Smooth muscle cell (in vitro differentiated cells): ENCODE data around the gene SLC22A15. TPM values are rescaled to one million over a fixed set of nuclear protein-coding genes. Genes with fewer than 3 reads are reported as not detected.

Experiments
- DNase-seq: peaks from one replicate; lab custom pipeline; 2025; ENCODE audit not compliant: unreplicated experiment; lab: John Stamatoyannopoulos, UW
- H2AFZ ChIP-seq: fragments of 200-600 bp; sonication (generic); 2 replicates; pipeline ENCODE4 v1.6.0; 2016; ENCODE audit warnings: antibody characterized with exemption, low read depth, mild to moderate bottlenecking
- H3F3A ChIP-seq: fragments of 200-600 bp; sonication (generic); 2 replicates; pipeline ENCODE4 v1.6.0; 2017; ENCODE audit warnings: antibody characterized with exemption, low read depth
- H3K27ac ChIP-seq: fragments of 200-600 bp; sonication (generic); 2 replicates; pipeline ENCODE4 v1.5.1; 2016; ENCODE audit warnings: low read depth, mild to moderate bottlenecking
- H3K27me3 ChIP-seq: fragments of 200-600 bp; sonication (generic); 2 replicates; pipeline ENCODE4 v1.6.1; 2016; ENCODE audit warnings: low read depth, mild to moderate bottlenecking
- H3K36me3 ChIP-seq: fragments of 200-600 bp; sonication (generic); 2 replicates; pipeline ENCODE4 v1.5.1; 2016; ENCODE audit warnings: low read depth
- H3K4me1 ChIP-seq: fragments of 200-600 bp; sonication (generic); 2 replicates; pipeline ENCODE4 v1.5.1; 2016; ENCODE audit warnings: low read depth
- H3K4me2 ChIP-seq: fragments of 200-600 bp; sonication (generic); 2 replicates; pipeline ENCODE4 v1.6.0; 2016; ENCODE audit warnings: mild to moderate bottlenecking
- H3K4me3 ChIP-seq: fragments of 200-600 bp; sonication (generic); 2 replicates; pipeline ENCODE4 v1.5.1; 2016; ENCODE audit warnings: mild to moderate bottlenecking
- H3K79me2 ChIP-seq: fragments of 200-600 bp; sonication (generic); 2 replicates; pipeline ENCODE4 v1.6.0; 2016; ENCODE audit warnings: low read depth, mild to moderate bottlenecking
- H3K9ac ChIP-seq: fragments of 200-600 bp; sonication (generic); 2 replicates; pipeline ENCODE4 v1.6.0; 2016; ENCODE audit warnings: low read depth
- H3K9me3 ChIP-seq: fragments of 200-600 bp; sonication (generic); replicated peaks from 2 replicates; pipeline ENCODE4 v1.5.1; 2016; ENCODE audit warnings: low read depth
- H4K20me1 ChIP-seq: fragments of 200-600 bp; sonication (generic); 2 replicates; pipeline ENCODE4 v1.6.0; 2016; ENCODE audit warnings: low read depth
- CTCF ChIP-seq: fragments of 200-600 bp; sonication (generic); IDR thresholded peaks from 2 replicates; pipeline ENCODE4 v1.5.1; 2017; ENCODE audit warnings: borderline replicate concordance, mild to moderate bottlenecking, antibody characterized with exemption; ENCODE audit not compliant: insufficient read depth, poor library complexity, severe bottlenecking
- WGBS: methylation state at CpG from one replicate; pipeline ENCODE4 v1.1.7; 2016; ENCODE audit warnings: low lambda C conversion rate; 5-methylcytosine and 5-hydroxymethylcytosine counted together
- polyA plus RNA-seq: library from polyadenylated mRNA; unstranded; fragments of >200 nt; fragmentation: Nextera tagmentation; extraction: Ambion mirVana; gene quantifications from 2 replicates; pipeline ENCODE4 v1.2.1, GENCODE V29; 2016
- total RNA-seq: library from RNA; depleted of rRNA; stranded (reverse); fragments of >200 nt; gene quantifications from 2 replicates; pipeline ENCODE4 v1.2.3, GENCODE V29; 2014

Gene SLC22A15
- total and polyA plus RNA-seq, 2 experiments from 2014 or later, result 1.00 to 3.2 TPM

- TF ChIP-seq CTCF, result no peak
- Histone ChIP-seq H3K9me3 (no peaks in the 10 kb centered on the region), H4K20me1 (no peaks in the 10 kb centered on the region), H2AFZ (no peak overlapping the region), H3K79me2 (no peaks in the 10 kb centered on the region), H3K4me2 (no peak overlapping the region), H3K27me3 (no peaks in the 10 kb centered on the region), H3K9ac (no peak overlapping the region), H3K4me3 (no peak overlapping the region), H3K4me1 (no peaks in the 10 kb centered on the region), H3K36me3 (no peaks in the 10 kb centered on the region), H3K27ac (no peak overlapping the region), H3F3A (no peaks in the 10 kb centered on the region)
- DNase-seq, result no peak
Measured at GRCh38 chr1:115951560-115951959, 24.8 kb upstream of the SLC22A15 start.

DNA sequence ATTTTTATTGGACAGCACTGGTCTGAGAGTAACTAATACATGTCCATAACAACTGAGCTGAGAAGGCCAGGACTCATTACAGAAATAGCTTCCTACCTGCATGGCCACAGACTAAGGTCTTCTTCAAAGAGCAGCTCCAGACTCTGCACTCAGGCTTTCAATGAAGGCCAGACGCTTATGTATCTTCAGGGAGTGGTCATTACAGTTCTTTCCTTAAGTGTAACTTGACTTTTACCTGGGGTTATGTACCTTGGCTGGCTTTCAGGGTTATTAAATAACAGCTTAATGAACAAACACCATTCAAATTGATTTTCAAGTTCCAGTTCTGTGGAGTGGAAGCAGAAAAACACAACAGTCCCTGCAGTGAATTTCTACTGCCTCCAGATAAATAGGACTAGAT lies 23.8 kb upstream of the SLC22A15 start:
- WGBS, result 0% methylated on average over 1 of the region's 1 CpG
- H3K36me3 ChIP-seq, result no peaks in the 10 kb centered on the region
- DNase-seq, result no peak
- no peak for TF ChIP-seq CTCF
- H3K27ac ChIP-seq, result no peak overlapping the region
- no peaks in the 10 kb centered on the region for H3K79me2 ChIP-seq
- H2AFZ ChIP-seq, result no peak overlapping the region
- no peaks in the 10 kb centered on the region for H3K4me1 ChIP-seq
- H3K4me3 ChIP-seq, result no peak overlapping the region
- no peaks in the 10 kb centered on the region for H3K27me3 ChIP-seq
- H3K9me3 ChIP-seq, result no peaks in the 10 kb centered on the region
- no peaks in the 10 kb centered on the region for H3F3A ChIP-seq
- no peaks in the 10 kb centered on the region for H4K20me1 ChIP-seq
- H3K4me2 ChIP-seq, result no peak overlapping the region
- no peak overlapping the region for H3K9ac ChIP-seq

- no peaks in the 10 kb centered on the region for H4K20me1 ChIP-seq
- WGBS, result 78% methylated on average over 1 of the region's 1 CpG
Measured at GRCh38 chr1:115953180-115953579, 23.1 kb upstream of the SLC22A15 start.

More at GRCh38 chr1:115953180-115953579, 23.1 kb upstream of the SLC22A15 start:
- no peaks in the 10 kb centered on the region for H3K4me1 ChIP-seq
- no peaks in the 10 kb centered on the region for H3K27me3 ChIP-seq
- no peaks in the 10 kb centered on the region for H3F3A ChIP-seq
- H3K9ac ChIP-seq, result no peak overlapping the region
- no peak overlapping the region for H2AFZ ChIP-seq
- H3K9me3 ChIP-seq, result no peaks in the 10 kb centered on the region
- TF ChIP-seq CTCF, result no peak
- no peak overlapping the region for H3K4me2 ChIP-seq
- H3K4me3 ChIP-seq, result no peak overlapping the region
- no peak overlapping the region for H3K27ac ChIP-seq
- H3K79me2 ChIP-seq, result no peaks in the 10 kb centered on the region
- no peak for DNase-seq
- no peaks in the 10 kb centered on the region for H3K36me3 ChIP-seq
